Embryonic facial prominence (tissue), 1 donor: ENCODE measurements around the gene SLCO2B1.

Source experiments
- DNase-seq: peaks from one replicate; pipeline ENCODE4 v3.0.0-alpha.2; 2016; ENCODE audit errors: extremely low spot score

Gene SLCO2B1

DNA sequence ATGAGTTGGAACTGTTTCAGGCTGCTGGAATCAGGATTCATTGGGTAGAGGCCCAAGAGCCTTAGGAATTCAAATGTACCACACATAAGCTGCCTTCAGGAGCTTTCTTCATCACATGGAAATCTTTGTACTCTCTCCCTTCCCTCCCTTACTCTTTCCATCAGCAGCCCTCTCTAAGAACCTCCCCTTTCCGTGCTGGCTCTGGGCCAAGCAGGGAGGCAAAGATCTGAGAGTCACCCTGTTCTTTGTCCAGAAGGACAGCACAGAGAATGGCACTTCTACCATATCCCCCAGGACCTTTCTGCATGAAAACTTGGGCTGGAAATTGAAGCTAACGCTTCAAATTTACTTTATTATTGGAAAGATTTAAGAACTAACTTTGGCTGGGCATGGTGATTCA is 69.0 kb downstream of the SLCO2B1 start:
- DNase-seq = no peak

DNA sequence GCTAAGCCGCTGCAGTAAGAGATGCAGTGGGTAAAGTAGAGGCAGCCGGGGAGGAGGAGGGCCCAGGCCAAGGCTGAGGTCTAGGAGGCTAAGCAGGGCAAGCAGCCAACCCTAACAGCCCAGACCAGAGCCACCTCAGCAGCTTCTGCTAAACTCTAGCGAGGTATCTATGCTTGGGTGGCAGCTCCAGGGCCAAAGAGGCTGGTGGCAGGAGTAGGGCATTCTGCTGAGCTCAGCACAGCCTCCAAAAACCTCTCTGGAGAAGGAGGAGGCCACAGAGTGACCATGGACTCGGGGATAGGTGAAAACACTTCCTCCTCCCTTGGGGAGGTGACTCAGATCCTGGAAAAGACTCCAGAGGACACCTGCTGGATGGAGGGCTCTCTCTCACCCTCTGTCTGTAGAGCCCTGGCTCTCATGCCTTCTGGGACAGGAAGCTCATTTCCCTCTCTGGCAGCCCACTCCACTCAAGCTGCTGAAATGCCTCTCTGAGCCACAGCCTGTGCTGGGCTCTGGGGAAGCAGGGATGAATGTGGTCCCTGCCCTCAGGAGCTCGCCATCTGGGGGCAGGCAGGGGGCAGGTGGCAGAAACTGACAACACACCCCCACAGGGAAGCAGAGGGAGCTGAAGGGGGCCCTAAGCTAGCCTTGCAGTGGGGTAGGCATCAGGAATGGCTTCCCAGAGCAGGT is 73.2 kb downstream of the SLCO2B1 start:
- DNase-seq = no peak

DNA sequence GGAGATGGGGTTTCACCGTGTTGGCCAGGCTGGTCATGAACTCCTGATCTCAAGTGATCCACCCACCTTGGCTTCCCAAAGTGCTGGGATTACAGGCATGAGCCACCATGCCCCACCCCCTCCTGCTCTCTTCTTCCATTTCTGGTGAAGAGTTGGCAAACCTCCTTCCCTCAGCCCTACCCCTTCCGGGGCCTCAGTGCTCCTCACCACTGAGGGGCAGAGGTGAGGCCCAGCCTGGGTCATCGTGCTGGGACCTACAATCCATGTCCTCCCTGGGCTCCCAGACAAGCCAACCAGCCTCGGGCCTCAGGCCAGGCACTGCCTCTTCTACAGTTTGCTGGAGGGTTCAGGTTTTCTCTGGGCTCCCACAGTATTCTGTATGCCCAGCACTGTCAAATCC is 74.9 kb downstream of the SLCO2B1 start:
- no peak for DNase-seq

DNA sequence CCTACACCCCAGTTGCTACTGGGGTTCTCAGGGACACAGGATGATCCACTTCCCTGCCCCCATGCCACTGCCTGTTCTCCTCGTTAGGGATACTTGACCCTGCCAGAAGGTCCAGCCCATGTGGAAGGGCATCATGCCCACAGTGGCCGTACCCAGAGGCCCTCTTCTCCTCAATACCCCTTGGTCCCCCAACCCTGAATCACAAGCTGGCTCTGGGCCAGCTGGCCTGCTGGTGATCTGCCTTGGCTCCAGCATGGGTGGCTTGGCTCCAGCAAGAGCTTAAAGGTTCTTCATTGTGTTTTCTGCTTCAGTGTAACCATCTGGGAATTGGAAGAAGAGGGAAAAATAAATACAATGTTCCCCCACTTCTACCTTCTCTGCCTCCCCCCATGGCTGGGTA is 78.6 kb downstream of the SLCO2B1 start:
- DNase-seq = no peak

DNA sequence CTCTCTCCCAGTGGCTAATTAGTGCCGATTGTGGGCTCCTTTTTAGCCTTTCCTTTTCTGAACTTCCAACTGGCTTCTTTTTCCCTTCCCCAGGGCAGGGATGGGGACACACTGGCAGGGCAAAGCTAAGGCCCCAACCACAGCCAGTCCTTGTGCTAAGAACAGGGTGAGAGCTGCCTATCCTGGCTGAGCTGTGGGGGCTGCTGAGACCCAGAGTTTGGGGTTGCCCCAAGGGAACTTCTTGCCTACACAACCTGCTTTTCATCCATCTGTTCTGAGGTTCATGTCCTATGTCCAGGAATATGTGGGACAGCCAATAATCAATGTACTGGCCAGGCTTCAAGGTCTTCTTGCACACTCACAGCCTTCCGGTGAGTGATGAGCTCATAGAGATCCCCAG is 79.7 kb downstream of the SLCO2B1 start:
- no peak for DNase-seq

DNA sequence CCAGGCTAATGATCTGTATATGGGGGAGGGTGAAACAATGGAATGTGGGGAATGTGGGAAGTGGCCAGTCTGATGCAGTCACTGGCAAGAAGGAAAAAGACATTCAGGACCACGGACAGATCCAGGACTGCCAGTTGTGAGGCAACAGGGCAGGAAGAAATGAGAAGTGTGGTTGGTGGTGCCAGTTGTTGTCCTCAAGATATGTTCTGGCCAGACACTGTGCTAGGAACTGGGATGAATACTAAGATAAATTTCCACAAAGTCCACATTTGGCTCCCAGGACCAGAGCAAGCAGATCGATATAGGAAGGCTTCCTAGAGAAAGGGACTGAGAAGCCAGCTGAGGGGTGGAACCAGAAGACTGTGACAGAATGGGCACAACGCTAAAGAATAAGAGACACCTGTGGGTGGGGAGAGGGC is 82.9 kb downstream of the SLCO2B1 start:
- no peak for DNase-seq

DNA sequence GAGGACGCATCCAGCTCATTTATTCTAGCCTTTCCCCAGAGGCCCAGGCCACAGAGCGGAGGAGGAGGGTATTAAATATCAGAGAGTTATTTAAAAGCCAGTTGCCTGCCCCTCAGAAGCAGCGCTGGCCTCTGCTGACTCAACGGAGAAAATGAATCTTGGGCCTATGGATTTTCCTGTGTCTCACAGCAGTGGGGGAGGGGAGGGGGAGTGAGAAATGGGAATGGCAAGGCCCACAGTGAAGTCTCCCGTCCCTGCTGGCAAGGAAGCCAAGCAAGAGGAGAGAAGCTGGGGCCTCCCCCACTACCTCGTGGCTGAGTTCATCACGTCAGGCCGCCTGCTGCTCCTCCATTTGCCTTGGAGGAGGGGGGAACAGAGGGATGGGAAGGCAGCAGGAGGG is 85.2 kb downstream of the SLCO2B1 start:
- no peak for DNase-seq

DNA sequence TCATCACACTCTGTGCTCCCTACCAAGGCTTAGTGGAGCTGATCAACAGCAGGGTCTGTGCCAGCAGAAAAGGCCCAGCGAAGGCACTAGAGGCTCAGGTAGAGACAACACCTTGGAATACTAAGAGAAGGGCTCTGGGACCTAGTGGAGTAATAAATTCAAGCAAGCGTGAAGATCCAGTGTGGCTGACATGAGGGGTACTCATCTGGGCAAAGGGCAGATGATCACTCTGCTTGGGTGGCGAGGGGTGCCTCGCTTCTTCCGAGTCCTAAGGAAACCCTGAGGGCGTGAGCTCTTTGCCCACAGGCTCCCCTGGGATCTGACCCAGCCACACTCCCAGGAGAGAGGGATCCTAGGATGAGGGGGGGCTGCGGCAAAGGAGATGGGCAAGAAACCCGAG is 86.1 kb downstream of the SLCO2B1 start:
- DNase-seq = no peak

DNA sequence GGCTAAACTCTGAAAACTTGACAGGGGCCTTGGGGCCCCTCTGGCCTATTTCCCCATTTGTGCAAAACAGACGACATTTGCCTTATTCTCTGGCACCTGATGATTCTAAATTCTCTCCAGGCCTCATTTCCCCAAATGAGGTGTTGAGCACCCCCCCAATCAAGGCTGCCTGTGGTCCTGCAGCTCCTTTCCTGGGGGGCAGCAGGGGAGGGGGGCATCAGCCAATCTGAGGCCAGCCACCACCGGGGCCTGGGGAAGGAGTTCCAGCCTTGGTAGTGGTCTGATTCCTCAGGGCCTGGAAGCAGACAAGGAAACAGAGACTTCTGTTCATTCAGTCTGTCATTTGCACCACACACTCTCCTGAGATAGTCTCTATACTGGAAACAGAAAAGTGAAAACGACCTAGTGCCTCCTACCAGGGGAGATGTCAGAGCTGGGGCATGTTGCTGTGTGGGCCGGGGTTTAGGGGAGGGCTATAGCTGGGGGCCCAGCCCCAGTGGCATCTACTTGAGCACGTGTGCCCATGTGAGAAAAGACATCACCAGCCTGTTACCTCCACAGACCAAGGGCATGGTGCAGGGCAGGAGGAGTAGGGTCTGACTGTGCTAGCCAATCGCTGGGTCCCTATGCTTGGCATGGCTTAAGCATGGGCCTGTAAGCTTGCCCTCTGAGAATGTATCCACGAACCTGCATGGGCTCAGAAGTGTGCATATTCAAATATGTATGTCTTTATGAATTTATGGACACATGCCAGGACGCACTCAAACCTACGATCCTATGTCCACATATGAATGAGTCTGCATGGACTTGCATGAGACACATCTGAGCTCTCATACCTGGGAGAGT is 87.9 kb downstream of the SLCO2B1 start:
- DNase-seq = no peak

DNA sequence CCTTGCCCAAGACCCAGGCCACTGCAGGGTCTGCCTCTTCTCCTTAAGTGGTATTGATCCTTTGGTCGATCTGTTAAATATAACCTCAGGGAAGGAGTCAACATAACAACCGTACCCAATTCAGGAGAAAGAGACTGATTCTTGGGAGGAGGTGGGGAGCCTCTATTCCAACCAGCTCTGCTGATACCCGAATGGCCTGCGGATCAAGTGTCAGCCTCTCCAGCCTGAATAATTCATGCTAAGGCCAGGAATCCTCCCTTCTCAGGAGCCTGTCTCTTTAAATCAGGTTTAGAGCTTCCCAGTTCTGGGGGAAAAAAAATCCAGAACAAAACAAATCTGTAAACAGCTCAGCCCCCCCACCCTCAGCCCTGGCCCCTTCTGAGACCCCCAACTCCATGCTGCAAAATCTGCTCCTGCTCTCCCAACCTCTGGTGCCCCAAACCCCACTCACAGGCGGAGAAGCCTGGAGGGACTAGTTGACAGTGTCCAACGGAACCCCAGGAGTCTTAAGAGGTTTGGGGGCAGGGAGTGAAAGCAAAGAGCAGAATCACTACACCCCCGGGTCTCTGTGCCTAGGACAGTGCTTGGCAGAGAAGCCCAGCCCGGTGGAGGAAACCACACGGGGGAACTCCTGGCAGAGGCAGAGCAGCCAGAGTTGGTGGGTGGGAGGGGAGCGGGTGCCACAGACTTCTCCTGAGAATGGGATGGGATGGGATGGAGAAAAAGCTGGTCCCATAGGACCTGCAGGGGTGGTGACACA is 88.8 kb downstream of the SLCO2B1 start:
- DNase-seq = no peak

DNA sequence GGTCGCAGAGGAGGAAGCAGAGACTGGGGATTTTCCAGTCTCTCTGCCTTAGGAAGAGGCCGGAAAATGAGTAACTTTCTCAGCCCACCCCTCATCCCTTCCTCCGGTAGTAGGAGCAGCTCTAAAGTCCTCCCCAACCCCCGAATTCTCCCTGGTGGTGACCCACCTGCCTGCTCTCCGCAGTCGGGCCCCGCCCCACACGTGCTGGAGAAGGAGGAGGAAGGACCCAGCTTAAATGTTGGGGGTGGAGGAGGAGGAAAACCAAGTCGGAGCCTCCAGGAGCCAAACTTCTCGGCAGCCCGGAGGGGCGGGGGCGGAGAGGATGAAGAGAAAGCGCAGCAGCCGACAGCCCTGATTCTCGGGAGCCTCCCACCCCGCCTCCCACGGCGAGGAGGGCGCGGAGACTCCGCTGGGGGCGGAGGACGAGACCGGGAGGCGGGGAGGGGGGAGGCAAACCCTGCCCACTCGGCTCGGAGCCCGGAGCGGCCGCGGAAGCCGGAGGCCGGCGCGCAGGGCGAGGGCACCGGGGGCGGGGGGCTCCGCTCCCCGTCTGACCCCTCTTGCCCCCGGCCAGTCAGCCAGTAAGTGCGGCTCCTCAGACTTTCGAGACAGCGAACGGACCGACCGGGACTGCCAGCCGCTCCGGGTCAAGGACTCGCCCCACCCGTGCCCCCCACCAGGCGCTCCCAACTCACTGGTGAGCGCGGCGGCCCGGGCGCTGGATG is 89.6 kb downstream of the SLCO2B1 start, which contains the start of gene TPBGL:
Gene TPBGL, plus strand, starts transcription at position 464 of the 725 bp plus-strand sequence. CDS start 276 bp downstream, outside the sequence.
- DNase-seq = no peak

DNA sequence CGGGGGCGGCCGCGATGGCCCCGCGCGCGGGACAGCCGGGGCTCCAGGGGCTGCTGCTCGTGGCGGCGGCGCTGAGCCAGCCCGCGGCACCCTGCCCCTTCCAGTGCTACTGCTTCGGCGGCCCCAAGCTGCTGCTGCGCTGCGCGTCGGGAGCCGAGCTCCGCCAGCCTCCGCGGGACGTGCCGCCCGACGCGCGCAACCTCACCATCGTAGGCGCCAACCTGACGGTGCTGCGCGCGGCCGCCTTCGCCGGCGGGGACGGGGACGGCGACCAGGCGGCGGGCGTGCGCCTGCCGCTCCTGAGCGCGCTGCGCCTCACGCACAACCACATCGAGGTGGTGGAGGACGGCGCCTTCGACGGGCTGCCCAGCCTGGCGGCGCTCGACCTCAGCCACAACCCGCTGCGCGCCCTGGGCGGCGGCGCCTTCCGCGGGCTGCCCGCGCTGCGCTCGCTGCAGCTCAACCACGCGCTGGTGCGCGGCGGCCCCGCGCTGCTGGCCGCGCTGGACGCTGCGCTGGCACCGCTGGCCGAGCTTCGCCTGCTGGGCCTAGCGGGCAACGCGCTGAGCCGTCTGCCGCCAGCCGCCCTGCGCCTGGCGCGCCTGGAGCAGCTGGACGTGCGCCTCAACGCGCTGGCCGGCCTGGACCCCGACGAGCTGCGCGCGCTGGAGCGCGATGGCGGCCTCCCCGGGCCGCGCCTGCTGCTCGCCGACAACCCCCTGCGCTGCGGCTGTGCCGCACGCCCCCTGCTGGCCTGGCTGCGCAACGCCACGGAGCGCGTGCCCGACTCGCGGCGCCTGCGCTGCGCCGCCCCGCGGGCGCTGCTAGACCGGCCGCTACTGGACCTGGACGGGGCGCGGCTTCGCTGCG is 90.4 kb downstream of the SLCO2B1 start:
- DNase-seq = peak; percentile 59

DNA sequence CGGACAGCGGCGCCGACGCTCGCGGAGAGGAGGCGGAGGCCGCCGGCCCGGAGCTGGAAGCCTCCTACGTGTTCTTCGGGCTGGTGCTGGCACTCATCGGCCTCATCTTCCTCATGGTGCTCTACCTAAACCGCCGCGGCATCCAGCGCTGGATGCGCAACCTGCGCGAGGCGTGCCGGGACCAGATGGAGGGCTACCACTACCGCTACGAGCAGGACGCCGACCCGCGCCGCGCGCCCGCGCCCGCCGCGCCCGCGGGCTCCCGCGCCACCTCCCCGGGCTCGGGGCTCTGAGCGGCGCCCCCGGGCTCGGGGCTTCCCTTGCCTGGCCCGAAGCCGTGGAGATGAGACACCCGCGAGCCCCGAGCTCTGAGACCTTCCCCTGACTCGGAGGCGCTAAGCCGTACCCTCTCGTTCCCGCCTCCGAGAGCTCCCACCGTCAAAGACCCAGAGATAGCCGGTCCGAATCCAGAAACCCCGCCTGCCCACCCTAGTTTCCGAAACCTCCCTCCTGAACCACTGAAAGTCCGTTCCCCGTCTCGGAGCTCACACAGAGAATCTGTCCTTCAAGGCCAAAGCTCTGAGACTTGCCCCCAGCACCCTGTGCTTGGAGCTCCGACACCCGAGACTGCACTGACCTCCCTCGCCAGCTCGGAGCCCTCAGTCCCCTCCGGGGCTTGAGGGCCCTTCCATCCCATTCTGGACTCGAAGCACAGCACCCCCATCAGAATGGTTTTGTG is 91.2 kb downstream of the SLCO2B1 start:
- DNase-seq = no peak

DNA sequence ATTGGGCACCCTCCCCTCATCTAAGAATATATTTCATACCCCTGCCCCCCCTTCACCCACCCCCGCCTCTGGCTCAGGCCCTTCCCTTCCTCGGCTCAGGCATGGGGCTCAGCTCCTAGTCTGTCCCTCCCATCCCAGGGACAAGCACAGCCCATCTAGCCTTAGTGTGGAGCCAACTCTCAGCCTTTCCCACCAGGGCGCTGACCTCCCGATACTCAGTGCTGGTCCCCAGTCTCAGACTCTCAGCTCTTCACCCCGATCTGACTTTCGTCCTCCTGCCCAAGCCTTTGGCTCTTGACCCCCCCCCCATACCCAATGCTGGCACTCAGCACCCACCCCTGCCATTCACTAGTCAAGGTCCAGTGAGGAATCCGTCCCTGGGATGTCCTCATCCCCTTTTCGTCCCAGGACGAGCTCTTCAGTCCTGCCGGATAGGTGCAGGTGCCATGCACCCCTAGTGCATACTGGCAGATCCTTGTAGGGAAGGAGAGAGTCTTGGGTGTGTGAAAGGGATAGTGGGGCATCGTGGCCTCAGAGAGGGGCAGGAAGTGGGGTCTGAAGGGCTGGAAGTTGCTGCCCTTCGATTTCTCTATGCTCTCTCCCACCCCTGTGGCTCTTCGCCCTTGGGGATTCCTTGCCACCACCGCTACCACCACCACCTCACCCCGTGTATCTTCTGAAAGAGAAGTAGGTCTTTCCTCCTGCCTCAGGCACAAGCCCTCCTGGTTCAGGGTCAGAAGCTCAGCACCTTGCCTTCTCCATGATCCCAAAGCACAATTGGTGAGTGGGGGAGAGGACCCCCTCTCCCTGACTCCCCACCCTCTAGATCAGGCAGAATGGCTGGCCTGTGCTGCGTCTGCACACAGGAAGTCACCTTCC is 92.1 kb downstream of the SLCO2B1 start:
- DNase-seq = no peak

DNA sequence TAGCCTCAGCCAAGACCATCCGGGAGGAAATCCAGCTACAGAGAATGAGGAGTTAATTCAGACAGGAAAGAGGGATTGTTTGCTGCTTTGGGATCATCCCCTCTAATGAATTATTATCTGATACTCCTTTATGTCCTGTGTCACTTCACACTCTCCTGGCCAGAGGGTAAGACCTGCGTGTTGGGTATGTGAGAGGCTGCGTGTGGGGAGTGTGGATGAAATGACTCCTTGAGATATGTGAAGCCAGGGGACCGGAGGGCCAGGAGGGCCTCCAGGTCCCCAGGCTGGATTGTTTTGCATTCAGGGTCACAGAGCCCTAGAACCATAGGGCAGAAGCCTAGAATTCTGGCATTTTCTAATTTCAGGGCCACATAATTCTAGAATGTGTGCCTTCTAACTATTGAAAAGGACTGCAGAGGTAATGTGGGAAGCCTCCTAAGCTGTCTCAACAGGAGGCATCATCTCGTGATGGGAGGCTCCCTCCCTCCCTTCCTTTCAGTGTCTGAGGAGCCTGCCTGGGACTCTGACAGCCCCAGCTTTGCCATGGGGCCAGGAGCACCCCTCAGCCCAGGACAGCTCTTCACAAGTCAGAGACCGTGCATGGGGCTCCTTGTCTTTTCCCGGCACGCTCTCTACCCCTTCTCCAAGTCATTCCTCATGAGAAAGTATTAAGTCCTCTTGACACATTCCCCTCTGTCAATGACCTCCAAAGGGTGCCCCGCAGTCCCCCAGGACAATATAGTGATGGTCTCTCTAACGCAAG is 93.3 kb downstream of the SLCO2B1 start:
- no peak for DNase-seq

DNA sequence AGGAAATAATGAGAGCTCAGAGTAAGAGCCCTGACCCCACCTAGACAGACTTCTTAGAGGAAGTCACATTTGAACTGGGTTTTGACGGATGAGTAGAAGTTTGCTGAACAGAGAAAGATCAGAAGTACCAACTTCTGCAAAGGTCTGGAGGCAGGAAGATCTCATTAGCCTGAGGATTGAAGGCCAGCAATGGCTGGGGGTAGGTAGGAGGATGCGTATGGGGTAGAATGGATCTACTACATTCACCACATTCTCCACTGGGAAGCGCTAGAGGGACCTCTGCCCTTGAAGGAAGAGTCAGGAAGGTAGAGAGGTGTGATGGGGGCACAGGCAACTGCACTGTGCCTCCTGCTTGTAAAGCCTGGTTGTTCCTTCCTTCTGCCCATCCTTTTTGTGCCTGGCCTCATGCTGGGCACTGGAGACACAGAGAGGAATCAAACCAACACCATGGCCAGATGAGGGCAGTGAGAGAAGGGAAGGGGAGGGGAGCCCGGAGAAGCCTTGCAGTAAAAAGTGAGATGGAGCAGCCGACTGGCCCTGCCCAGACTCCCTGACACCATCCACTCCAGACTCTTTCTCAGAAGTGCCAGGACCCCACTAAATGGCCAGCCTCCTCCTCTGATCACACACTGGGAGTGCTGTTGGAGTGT is 94.6 kb downstream of the SLCO2B1 start:
- DNase-seq = no peak

DNA sequence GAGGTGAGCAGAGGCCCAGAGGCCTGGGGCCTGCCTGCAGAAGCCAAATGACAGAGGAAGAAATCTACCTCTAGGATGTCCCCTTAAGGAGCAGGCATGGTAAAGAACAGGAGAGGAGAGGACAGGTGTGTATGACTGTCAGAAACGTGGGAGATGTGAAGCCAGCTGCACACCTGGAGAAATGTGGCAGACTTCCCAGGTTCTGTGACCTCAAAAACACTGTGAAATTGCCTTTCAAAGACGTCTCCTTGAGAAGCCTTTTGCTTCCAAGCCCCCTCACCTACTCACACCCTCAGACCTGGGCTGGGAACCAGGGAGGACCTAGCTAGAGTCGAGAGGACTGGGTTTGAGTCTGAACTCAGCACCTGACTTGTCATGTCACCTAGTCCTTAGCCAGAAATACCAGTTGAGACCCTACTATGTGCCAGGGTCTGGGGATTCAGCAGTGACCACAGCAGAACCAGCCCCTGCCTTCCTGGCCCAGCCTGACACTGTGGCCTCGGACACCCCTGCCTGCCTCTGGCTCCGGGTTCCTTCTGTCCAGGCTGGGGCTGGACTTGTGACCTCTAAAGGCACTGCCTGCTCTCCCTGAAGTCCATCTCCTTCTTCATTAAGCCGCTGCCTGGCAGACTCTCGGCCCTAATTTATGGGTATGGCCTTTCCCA is 95.2 kb downstream of the SLCO2B1 start:
- DNase-seq = no peak
